ENCODE measurements around the gene CT47B1. TPM values are rescaled to one million over a fixed set of nuclear protein-coding genes. Genes with fewer than 3 reads are reported as not detected.
"Not testable (repeated sequence)": the region's sequence is repeated elsewhere in the genome, so short reads cannot be mapped to it uniquely, and the experiment has no call there.

The CT47B1 gene
- not detected for total RNA-seq

DNA sequence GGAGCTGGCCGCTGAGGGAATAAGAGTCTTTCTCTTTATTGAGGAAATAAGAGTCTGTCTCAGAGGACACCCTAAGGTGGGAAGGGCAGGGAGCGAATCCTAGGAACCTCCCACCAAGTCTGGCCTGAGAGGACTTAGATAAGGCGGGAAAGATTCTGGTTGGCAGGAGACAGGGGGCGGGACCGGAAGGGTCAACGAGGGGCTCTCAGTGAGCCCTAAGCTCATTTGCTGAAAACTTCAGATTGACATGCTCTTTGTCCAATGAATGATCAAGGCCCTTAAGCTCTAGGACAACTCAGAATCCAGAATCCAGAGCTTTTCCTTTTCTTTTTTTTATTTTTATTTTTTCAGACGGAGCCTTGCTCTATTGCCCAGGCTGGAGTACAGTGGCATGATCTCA is at the start of gene CT47B1:
CT47B1 (minus strand) TSS at position 101 of the 400 bp plus-strand sequence. CDS start 196 bp downstream, outside the sequence.
- POLR2A ChIA-PET; H3K27me3 Mint-ChIP-seq; H3K36me3 Mint-ChIP-seq (ENCODE audit: low read depth); H3K9me3 Mint-ChIP-seq; CTCF ChIA-PET; DNase-seq; H3K27ac Mint-ChIP-seq; H3K4me1 Mint-ChIP-seq; H3K4me3 Mint-ChIP-seq: not testable (repeated sequence)

DNA sequence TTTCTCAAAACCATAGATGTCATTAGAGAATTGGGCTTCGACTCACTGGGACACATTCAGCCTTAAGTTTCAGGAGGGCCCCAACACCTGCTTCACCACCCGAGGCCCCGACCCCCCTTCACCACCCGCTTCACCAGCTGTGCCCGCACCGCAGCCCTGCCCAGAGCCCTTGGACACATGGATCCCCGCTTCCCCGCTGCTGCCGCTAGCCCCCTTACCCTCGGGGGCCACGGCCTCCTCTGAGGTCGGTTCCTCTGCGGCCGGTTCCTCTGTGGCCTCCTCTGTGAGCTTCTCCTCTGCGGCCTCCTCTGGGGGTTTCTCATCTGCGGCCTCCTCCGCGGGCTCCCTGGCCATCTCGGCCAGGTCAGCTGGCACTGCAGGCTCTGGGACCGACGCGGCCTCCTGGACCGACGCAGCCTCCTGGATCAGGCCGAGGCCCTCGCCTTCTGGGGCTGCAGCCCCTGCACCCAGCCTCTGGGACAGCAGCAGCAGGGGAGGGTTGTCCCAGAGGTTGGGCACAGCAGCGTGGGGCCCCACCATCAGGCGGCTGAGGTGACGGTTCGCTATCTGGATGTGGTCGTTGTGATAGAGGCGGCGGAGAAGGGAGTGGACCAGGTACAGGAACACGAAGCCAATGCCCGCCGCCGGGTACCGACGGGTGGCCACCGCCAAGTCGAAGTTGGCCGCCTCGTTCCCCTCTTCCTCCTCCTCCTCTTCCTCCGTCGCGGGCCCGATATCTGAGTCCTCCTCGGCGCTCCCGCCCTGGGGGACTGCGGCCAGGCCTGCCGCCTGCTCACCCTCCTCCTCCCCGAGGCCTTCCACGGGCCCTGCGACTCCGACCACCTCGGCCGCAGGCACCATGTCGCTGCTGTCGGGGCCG is 748 bp downstream of the CT47B1 start:
- POLR2A ChIA-PET = no interaction called here
- Mint-ChIP-seq H3K4me1 (no peaks in the 10 kb centered on the region), H3K27ac (no peak overlapping the region), H3K9me3 (peaks cover 2% of the 10 kb centered on the region), H3K4me3 (no peak overlapping the region), H3K27me3 (no peaks in the 10 kb centered on the region), H3K36me3 (ENCODE audit: low read depth) (no peaks in the 10 kb centered on the region)
- CTCF ChIA-PET = no interaction called here
- DNase-seq = no peak

DNA sequence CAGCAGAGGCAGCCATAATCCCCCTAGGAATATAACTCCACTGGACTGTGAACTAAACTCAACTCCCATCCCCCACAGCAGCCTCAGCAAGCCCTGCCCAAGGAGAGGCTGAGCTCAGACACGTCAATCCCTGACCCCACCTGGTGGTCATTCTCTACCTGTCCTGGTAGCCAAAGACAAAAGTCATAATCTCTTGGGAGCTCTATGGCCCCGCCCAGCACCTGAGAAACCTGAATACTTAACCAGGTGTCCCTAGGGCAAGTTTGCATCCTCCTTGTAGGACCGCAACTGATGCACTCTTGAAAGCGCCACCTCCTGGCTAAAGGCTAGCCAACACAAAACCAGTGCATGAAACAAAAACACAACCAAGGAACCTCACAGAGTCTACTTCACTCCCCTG is 18.4 kb downstream of the CT47B1 start:
- Mint-ChIP-seq H3K4me1 (peaks cover 19% of the 10 kb centered on the region), H3K9me3 (peaks cover 6% of the 10 kb centered on the region), H3K36me3 (ENCODE audit: low read depth) (peaks cover 1% of the 10 kb centered on the region), H3K27me3 (no peaks in the 10 kb centered on the region), H3K4me3 (no peak overlapping the region), H3K27ac (no peak overlapping the region)
- DNase-seq = no peak
- CTCF ChIA-PET = no interaction called here
- POLR2A ChIA-PET = no interaction called here

DNA sequence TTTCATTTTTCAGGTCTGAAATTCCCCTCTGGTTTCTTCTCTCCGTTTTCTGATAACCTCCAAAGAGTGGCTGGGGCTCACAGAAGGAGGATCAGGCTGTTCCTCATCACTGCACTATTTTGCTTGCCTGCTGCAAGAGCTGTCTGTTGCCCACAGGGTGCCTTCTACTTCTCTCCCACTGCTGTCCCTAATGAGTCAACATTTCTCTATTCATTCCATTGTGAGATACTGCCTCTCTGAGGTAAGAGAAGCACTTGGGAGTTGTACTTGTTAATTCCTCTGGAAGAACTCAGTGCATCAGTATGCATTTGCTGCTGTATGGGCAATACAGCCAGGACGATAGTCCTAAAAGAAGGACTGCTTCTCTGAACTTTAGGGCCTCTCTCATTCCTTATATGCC is 34.8 kb downstream of the CT47B1 start:
- no peaks in the 10 kb centered on the region for H3K4me1 Mint-ChIP-seq
- POLR2A ChIA-PET = no interaction called here
- H3K9me3 Mint-ChIP-seq = no peaks in the 10 kb centered on the region
- H3K27ac Mint-ChIP-seq = no peak overlapping the region
- no peaks in the 10 kb centered on the region for H3K36me3 Mint-ChIP-seq (ENCODE audit: low read depth)
- DNase-seq = no peak
- no peak overlapping the region for H3K4me3 Mint-ChIP-seq
- CTCF ChIA-PET = no interaction called here
- no peaks in the 10 kb centered on the region for H3K27me3 Mint-ChIP-seq

DNA sequence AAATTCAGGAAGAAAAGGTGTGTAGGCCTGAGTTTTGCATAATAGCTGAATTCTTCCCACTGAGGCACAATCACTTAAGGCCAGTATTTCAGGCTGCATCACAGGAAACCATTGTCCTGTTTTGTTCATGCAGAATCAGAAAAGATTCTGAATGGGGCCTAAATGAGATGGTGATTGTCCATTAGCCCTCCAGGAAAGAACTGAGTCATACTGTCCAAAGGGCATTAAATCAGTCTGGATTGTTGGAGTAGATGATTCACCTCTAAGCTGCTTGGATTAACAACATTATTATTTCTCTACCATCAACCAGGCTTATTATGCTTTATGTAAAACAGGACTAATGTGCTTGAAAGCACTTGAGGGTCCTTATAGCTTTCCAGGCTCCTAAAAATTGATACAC is 36.2 kb downstream of the CT47B1 start:
- Mint-ChIP-seq H3K27ac (no peak overlapping the region), H3K4me1 (no peaks in the 10 kb centered on the region), H3K4me3 (no peak overlapping the region), H3K36me3 (ENCODE audit: low read depth) (no peaks in the 10 kb centered on the region), H3K9me3 (peaks cover 2% of the 10 kb centered on the region), H3K27me3 (no peaks in the 10 kb centered on the region)
- ChIA-PET POLR2A (no interaction called here), CTCF (no interaction called here)
- no peak for DNase-seq

DNA sequence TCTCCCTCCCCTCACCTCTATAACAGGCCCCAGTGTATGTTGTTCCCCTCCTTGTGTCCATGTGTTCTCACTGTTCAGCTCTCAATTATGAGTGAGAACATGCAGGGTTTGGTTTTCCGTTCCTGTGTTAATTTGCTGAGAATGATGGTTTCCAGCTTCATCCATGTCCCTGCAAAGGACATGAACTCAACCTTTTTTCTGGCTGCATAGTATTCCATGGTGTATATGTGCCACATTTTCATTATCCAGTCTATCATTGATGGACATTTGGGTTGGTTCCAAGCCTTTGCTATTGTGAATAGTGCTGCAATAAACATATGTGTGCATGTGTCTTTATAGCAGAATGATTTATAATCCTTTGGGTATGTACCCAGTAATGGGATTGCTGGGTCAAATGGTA is 48.5 kb downstream of the CT47B1 start:
- H3K27me3 Mint-ChIP-seq, POLR2A ChIA-PET, CTCF ChIA-PET: not testable (repeated sequence)

DNA sequence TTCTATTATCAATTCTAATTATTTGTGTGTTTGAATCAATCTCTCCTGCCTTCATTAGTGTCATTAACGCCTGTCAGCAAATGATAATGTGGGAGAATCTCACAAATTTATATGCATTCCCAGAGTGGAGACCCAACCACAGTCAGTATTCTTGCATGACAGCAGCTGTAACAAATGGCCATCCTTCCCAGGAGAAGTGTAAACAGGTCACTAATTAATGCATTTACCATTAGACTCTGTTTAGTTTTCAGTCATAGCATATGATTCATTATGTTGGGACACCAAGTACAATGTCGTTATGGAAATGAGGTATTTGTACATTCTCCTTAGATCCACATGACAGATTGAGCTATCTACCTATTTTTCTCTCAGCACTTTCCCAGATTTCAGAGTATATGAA is 50.5 kb downstream of the CT47B1 start:
- no peak for DNase-seq
- ChIA-PET POLR2A (no interaction called here), CTCF (no interaction called here)
- Mint-ChIP-seq H3K4me1 (no peaks in the 10 kb centered on the region), H3K27me3 (no peaks in the 10 kb centered on the region), H3K36me3 (ENCODE audit: low read depth) (no peaks in the 10 kb centered on the region), H3K9me3 (no peaks in the 10 kb centered on the region), H3K27ac (no peak overlapping the region), H3K4me3 (no peak overlapping the region)

More for the DNA sequence above, 48.5 kb downstream of the CT47B1 start:
- DNase-seq; H3K27ac Mint-ChIP-seq; H3K4me1 Mint-ChIP-seq; H3K36me3 Mint-ChIP-seq (ENCODE audit: low read depth); H3K4me3 Mint-ChIP-seq; H3K9me3 Mint-ChIP-seq: not testable (repeated sequence)

DNA sequence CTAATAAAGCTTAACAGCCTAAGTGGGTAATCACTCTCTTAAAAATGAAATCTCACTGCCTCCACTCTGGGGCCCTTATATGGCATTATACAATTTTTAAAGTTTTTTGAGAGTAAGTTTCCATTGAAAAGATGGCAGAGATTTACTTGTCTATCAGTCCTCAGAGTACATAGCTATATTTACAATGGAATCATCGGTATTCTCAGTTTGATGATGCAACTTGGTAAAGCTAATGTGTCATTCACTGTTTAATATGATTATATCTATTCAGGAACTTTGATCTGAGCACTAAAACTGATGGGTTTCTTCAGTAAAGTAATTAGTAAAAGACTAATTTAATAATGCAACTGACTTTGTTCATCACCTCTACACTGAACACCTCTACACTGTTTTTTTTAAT is 51.6 kb downstream of the CT47B1 start:
- Mint-ChIP-seq H3K27me3 (no peaks in the 10 kb centered on the region), H3K9me3 (no peaks in the 10 kb centered on the region), H3K4me1 (no peaks in the 10 kb centered on the region), H3K36me3 (ENCODE audit: low read depth) (no peaks in the 10 kb centered on the region), H3K27ac (no peak overlapping the region), H3K4me3 (no peak overlapping the region)
- ChIA-PET POLR2A (no interaction called here), CTCF (no interaction called here)
- no peak for DNase-seq

DNA sequence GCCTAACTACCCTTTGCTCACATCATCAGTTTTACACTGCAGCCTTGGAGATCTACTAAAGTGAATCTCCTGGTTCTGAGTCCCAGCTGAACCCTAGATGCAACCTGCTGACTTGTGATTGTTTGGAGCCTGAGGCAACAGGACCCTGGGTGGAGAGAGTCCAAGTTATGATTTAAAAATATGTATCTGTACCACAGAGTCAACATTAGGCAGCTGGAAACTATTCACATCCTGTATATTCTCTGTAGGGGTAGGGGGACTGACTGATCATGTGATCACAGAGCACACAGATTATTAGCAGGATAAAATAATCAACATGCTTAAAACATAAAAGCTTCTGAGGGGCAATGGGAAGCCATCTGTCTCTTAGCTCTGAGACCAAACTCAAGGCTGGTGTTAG is 52.1 kb downstream of the CT47B1 start:
- Mint-ChIP-seq H3K4me3 (no peak overlapping the region), H3K9me3 (no peaks in the 10 kb centered on the region), H3K4me1 (no peaks in the 10 kb centered on the region), H3K27me3 (no peaks in the 10 kb centered on the region), H3K27ac (no peak overlapping the region), H3K36me3 (ENCODE audit: low read depth) (no peaks in the 10 kb centered on the region)
- DNase-seq = no peak
- CTCF ChIA-PET = no interaction called here
- POLR2A ChIA-PET = no interaction called here

Other genes starting within 250 kb of the CT47B1 start
- gene C1GALT1C1, start 245.8 kb downstream of the CT47B1 start, total RNA-seq = 10 to 100 TPM; 24.8 to 25.6 TPM
- not detected for gene CT47A11, start 61.3 kb upstream of the CT47B1 start, total RNA-seq
- gene CT47A10, start 66.2 kb upstream of the CT47B1 start, total RNA-seq = not detected
- gene CT47A9, start 71.0 kb upstream of the CT47B1 start, total RNA-seq = not detected
- not detected for gene CT47A8, start 75.9 kb upstream of the CT47B1 start, total RNA-seq
- gene CT47A7, start 80.7 kb upstream of the CT47B1 start, total RNA-seq = not detected
- not detected for gene CT47A6, start 85.6 kb upstream of the CT47B1 start, total RNA-seq
- gene CT47A5, start 90.5 kb upstream of the CT47B1 start, total RNA-seq = not detected
- gene CT47A4, start 95.3 kb upstream of the CT47B1 start, total RNA-seq = not detected
- gene CT47A3, start 100.2 kb upstream of the CT47B1 start, total RNA-seq = not detected
- not detected for gene CT47A2, start 105.1 kb upstream of the CT47B1 start, total RNA-seq
- gene CT47A1, start 109.9 kb upstream of the CT47B1 start, total RNA-seq = not detected
- gene GLUD2, start 171.7 kb upstream of the CT47B1 start, total RNA-seq = under 1 TPM; 0.27 to 0.32 TPM

Measured in activated CD4-positive, alpha-beta T cell treated with anti-CD3 and anti-CD28 coated beads, Interleukin-2, amount 10 ng/mL, durations not matched to agents 7 days and 5 days (primary cell).